ENCODE data around the gene HJURP. TPM values are rescaled to one million over a fixed set of nuclear protein-coding genes. Genes with fewer than 3 reads are reported as not detected.

Gene HJURP
- total RNA-seq, result 18.2 and 26.2 TPM in 2 replicates

GRCh38 chr2:233854241-233854981 lies at the start of gene HJURP:
HJURP (minus strand) TSS chr2:233854535; CDS start chr2:233854500, 35 bp downstream.

GRCh38 chr2:233867993-233868532 lies 13.7 kb upstream of the HJURP start, which contains the start of gene MSL3B:
MSL3B (minus strand) TSS chr2:233868386.

Other genes with a start within 250 kb of the HJURP start
- 0.37 and 0.56 TPM in 2 replicates for gene UGT1A8, start 236.9 kb downstream of the HJURP start, total RNA-seq
- gene UGT1A10, start 218.1 kb downstream of the HJURP start, total RNA-seq, result not detected in 2 replicates
- not detected in 2 replicates for gene UGT1A9, start 182.6 kb downstream of the HJURP start, total RNA-seq
- 0.37 and 0.49 TPM in 2 replicates for gene UGT1A7, start 172.6 kb downstream of the HJURP start, total RNA-seq
- gene UGT1A6, start 161.6 kb downstream of the HJURP start, total RNA-seq, result 35.8 and 38.9 TPM in 2 replicates
- 3.2 TPM in 1 of 2 replicates, not detected in the other for gene UGT1A5, start 141.6 kb downstream of the HJURP start, total RNA-seq
- gene UGT1A4, start 135.8 kb downstream of the HJURP start, total RNA-seq, result 0.33 TPM in 1 of 2 replicates, not detected in the other
- gene UGT1A3, start 125.5 kb downstream of the HJURP start, total RNA-seq, result 0.35 TPM in 1 of 2 replicates, not detected in the other
- 0.28 and 1.2 TPM in 2 replicates for gene UGT1A1, start 94.3 kb downstream of the HJURP start, total RNA-seq
- not detected in 2 replicates for gene MROH2A, start 76.2 kb downstream of the HJURP start, total RNA-seq
- gene TRPM8, start 62.8 kb upstream of the HJURP start, total RNA-seq, result not detected in 2 replicates
- gene SPP2, start 196.2 kb upstream of the HJURP start, total RNA-seq, result not detected in 2 replicates